GM03348 (cell line): ENCODE measurements around the gene DTX1.

Experiments used
- DNase-seq: peaks from one replicate; pipeline ENCODE4 v3.0.0; 2012; ENCODE audit warnings: low spot score

Gene DTX1

GRCh38 chr12:113071135-113072112 lies 14.9 kb downstream of the DTX1 start:
- DNase-seq, result no peak

- no peak for DNase-seq
Measured at GRCh38 chr12:113072136-113072535, 15.6 kb downstream of the DTX1 start.

GRCh38 chr12:113073586-113073985 lies 17.1 kb downstream of the DTX1 start:
- DNase-seq, result no peak

- DNase-seq, result no peak
Measured at GRCh38 chr12:113075137-113075683, 18.7 kb downstream of the DTX1 start.

GRCh38 chr12:113077057-113077858 lies 20.7 kb downstream of the DTX1 start:
- no peak for DNase-seq

GRCh38 chr12:113077859-113078255 lies 21.3 kb downstream of the DTX1 start:
- no peak for DNase-seq

GRCh38 chr12:113081873-113082272 lies 25.3 kb downstream of the DTX1 start:
- no peak for DNase-seq

GRCh38 chr12:113082486-113083148 lies 26.1 kb downstream of the DTX1 start:
- DNase-seq, result no peak

GRCh38 chr12:113083863-113084435 lies 27.4 kb downstream of the DTX1 start:
- DNase-seq, result no peak

GRCh38 chr12:113086249-113087164 lies 30.0 kb downstream of the DTX1 start:
- DNase-seq, result no peak

GRCh38 chr12:113087193-113087592 lies 30.7 kb downstream of the DTX1 start:
- DNase-seq, result no peak

GRCh38 chr12:113088037-113088436 lies 31.5 kb downstream of the DTX1 start:
- no peak for DNase-seq

- no peak for DNase-seq
Measured at GRCh38 chr12:113088971-113089756, 32.6 kb downstream of the DTX1 start.

GRCh38 chr12:113089839-113090238 lies 33.3 kb downstream of the DTX1 start:
- DNase-seq, result no peak

- DNase-seq, result no peak
Measured at GRCh38 chr12:113090740-113091139, 34.2 kb downstream of the DTX1 start.

- DNase-seq, result no peak
Measured at GRCh38 chr12:113091506-113091905, 35.0 kb downstream of the DTX1 start.

GRCh38 chr12:113092607-113093408 lies 36.3 kb downstream of the DTX1 start:
- peak; percentile 32 for DNase-seq

GRCh38 chr12:113093409-113094101 lies 37.0 kb downstream of the DTX1 start:
- DNase-seq, result no peak
